ENCODE results near the gene TNFRSF6B.
A peak's percentile ranks its signal among the peaks of the same experiment; 100 is the strongest.

The TNFRSF6B gene

DNA sequence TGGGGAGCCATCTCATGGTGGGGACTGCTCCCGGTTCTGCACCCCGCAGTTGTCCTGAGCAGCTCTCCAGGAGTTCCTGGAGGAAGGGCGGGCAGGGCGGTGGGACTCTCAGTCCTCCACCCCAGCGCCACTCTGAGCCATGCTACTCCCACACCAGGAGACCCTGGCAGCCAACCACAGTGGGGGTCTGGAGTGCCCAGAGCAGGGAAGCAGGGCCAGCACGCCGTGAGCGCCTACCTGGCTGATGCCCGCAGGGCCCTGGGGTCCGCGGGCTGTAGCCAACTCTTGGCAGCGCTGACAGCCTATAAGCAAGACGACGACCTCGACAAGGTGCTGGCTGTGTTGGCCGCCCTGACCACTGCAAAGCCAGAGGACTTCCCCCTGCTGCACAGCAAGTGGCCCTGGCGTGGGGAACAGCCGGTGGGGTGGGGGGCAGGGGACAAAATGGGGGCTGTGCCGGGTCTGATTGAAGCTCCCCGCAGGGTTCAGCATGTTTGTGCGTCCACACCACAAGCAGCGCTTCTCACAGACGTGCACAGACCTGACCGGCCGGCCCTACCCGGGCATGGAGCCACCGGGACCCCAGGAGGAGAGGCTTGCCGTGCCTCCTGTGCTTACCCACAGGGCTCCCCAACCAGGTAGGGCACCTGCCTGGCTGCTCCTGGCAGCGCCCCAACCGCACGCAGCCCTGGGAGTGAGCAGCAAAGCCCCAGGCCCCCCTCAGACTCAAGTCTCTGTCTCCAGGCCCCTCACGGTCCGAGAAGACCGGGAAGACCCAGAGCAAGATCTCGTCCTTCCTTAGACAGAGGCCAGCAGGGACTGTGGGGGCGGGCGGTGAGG, 1.6 kb upstream of the TNFRSF6B start:
- Histone ChIP-seq H3K27ac (ENCODE audit: low read length) (no peak overlapping the region), H3K27me3 (ENCODE audit: insufficient read depth, low read length, poor library complexity) (no peaks in the 10 kb centered on the region), H3K9me3 (ENCODE audit: insufficient read depth, low read length, severe bottlenecking) (no peaks in the 10 kb centered on the region), H2AFZ (ENCODE audit: low read depth, low read length) (no peak overlapping the region), H3K79me2 (ENCODE audit: insufficient read depth, low read length) (no peaks in the 10 kb centered on the region), H3K9ac (ENCODE audit: low read depth, low read length) (no peak overlapping the region), H3K4me1 (ENCODE audit: insufficient read depth, low read length) (no peaks in the 10 kb centered on the region), H3K4me3 (ENCODE audit: low read depth in 1 of 2, low read length in 2 of 2) (no peak overlapping the region), H4K20me1 (ENCODE audit: insufficient read depth, low read length) (peaks cover 29% of the 10 kb centered on the region; the same call in 1 of the 2 replicates), H3K4me2 (ENCODE audit: insufficient read depth, low read length) (no peak overlapping the region), H3K36me3 (ENCODE audit: insufficient read depth, low read length) (peaks cover 54% of the 10 kb centered on the region)
- TF ChIP-seq EZH2 (IDR thresholded peaks at IDR 0.05; ENCODE audit: borderline replicate concordance, low read depth, low read length, severe bottlenecking) (no peak), CTCF (IDR thresholded peaks at IDR 0.05; ENCODE audit: borderline replicate concordance, extremely low read depth, low read length, poor library complexity, severe bottlenecking) (no peak)
- no peak for ATAC-seq (ENCODE audit: insufficient read depth, low read depth)
- no peak for DNase-seq

GRCh38 chr20:63695424-63696305, 787 bp upstream of the TNFRSF6B start:
- Histone ChIP-seq H3K4me1 (ENCODE audit: insufficient read depth, low read length) (no peaks in the 10 kb centered on the region), H3K9me3 (ENCODE audit: insufficient read depth, low read length, severe bottlenecking) (no peaks in the 10 kb centered on the region), H3K4me3 (ENCODE audit: low read depth in 1 of 2, low read length in 2 of 2) (no peak overlapping the region), H2AFZ (ENCODE audit: low read depth, low read length) (no peak overlapping the region), H3K36me3 (ENCODE audit: insufficient read depth, low read length) (peaks cover 61% of the 10 kb centered on the region), H3K9ac (ENCODE audit: low read depth, low read length) (no peak overlapping the region), H4K20me1 (ENCODE audit: insufficient read depth, low read length) (peaks cover 33% of the 10 kb centered on the region), H3K27me3 (ENCODE audit: insufficient read depth, low read length, poor library complexity) (no peaks in the 10 kb centered on the region), H3K4me2 (ENCODE audit: insufficient read depth, low read length) (no peak overlapping the region), H3K27ac (ENCODE audit: low read length) (0 out of 2 replicates have a peak overlapping the region, but pooled peaks have one; percentile 32), H3K79me2 (ENCODE audit: insufficient read depth, low read length) (no peaks in the 10 kb centered on the region)
- no peak for DNase-seq
- no peak for TF ChIP-seq EZH2 (IDR thresholded peaks at IDR 0.05; ENCODE audit: borderline replicate concordance, low read depth, low read length, severe bottlenecking)
- TF ChIP-seq CTCF (IDR thresholded peaks at IDR 0.05; ENCODE audit: borderline replicate concordance, extremely low read depth, low read length, poor library complexity, severe bottlenecking), result no peak
- no peak for ATAC-seq (ENCODE audit: insufficient read depth, low read depth)

DNA sequence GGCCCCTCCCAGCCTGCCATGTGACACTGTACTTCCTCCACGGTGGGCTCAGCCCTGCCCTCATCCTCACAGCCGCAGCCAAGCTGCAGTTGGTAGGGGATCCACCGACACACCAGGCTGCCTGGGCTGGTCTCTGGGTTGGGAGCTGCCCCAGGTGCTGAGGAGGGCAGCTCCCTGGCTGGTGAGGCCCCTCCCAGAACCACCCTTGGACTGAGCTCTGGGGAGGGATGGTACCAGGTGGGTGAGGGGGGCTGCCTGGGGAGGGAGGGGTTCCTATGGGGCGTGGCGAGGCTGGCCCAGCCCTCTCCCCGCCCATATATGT, 185 bp upstream of the TNFRSF6B start:
- H3K4me3 ChIP-seq (ENCODE audit: low read depth in 1 of 2, low read length in 2 of 2), result no peak overlapping the region
- no peak overlapping the region for H3K4me2 ChIP-seq (ENCODE audit: insufficient read depth, low read length)
- H3K4me1 ChIP-seq (ENCODE audit: insufficient read depth, low read length), result no peaks in the 10 kb centered on the region
- DNase-seq, result peak; percentile 59
- no peaks in the 10 kb centered on the region for H3K79me2 ChIP-seq (ENCODE audit: insufficient read depth, low read length)
- peak; percentile 53 for ATAC-seq (ENCODE audit: insufficient read depth, low read depth)
- H3K9me3 ChIP-seq (ENCODE audit: insufficient read depth, low read length, severe bottlenecking), result no peaks in the 10 kb centered on the region
- TF ChIP-seq CTCF (IDR thresholded peaks at IDR 0.05; ENCODE audit: borderline replicate concordance, extremely low read depth, low read length, poor library complexity, severe bottlenecking), result no peak
- no peak for TF ChIP-seq EZH2 (IDR thresholded peaks at IDR 0.05; ENCODE audit: borderline replicate concordance, low read depth, low read length, severe bottlenecking)
- H4K20me1 ChIP-seq (ENCODE audit: insufficient read depth, low read length), result peaks cover 37% of the 10 kb centered on the region
- no peak overlapping the region for H2AFZ ChIP-seq (ENCODE audit: low read depth, low read length)
- H3K27ac ChIP-seq (ENCODE audit: low read length), result 0 out of 2 replicates have a peak overlapping the region, but pooled peaks have one; percentile 32
- H3K36me3 ChIP-seq (ENCODE audit: insufficient read depth, low read length), result peaks cover 64% of the 10 kb centered on the region
- no peaks in the 10 kb centered on the region for H3K27me3 ChIP-seq (ENCODE audit: insufficient read depth, low read length, poor library complexity)
- no peak overlapping the region for H3K9ac ChIP-seq (ENCODE audit: low read depth, low read length)
